ENCODE data around the gene TNIK.
A peak's percentile ranks its signal among the peaks of the same experiment; 100 is the strongest.

The TNIK gene

GRCh38 chr3:171459942-171460724 is at the start of gene TNIK:
Gene TNIK (minus strand): TSS chr3:171460405. CDS start chr3:171460063, 342 bp downstream.
- peak; percentile 89 to 94 (median 91) for DNase-seq

GRCh38 chr3:171508676-171509075 is 48.5 kb upstream of the TNIK start:
- DNase-seq, result no peak

- no peak for DNase-seq
These were observed 48.0 kb upstream of the TNIK start for GRCh38 chr3:171508206-171508605.

GRCh38 chr3:171506743-171507319 is 46.6 kb upstream of the TNIK start:
- DNase-seq, result no peak

GRCh38 chr3:171505822-171506333 is 45.7 kb upstream of the TNIK start:
- no peak for DNase-seq

- DNase-seq, result no peak
These were observed 44.2 kb upstream of the TNIK start for GRCh38 chr3:171504376-171504775.

GRCh38 chr3:171503817-171504216 is 43.6 kb upstream of the TNIK start:
- no peak for DNase-seq

GRCh38 chr3:171498921-171499320 is 38.7 kb upstream of the TNIK start:
- DNase-seq, result peak in 1 of 3 experiments; percentile 17

GRCh38 chr3:171497468-171497867 is 37.3 kb upstream of the TNIK start:
- peak in 1 of 3 experiments; percentile 10 for DNase-seq

GRCh38 chr3:171495413-171495812 is 35.2 kb upstream of the TNIK start:
- DNase-seq, result peak in 1 of 3 experiments; percentile 2

GRCh38 chr3:171494457-171495109 is 34.4 kb upstream of the TNIK start:
- DNase-seq, result no peak

- DNase-seq, result no peak
These were observed 31.2 kb upstream of the TNIK start for GRCh38 chr3:171491361-171491760.

- DNase-seq, result no peak
These were observed 30.7 kb upstream of the TNIK start for GRCh38 chr3:171490901-171491300.

GRCh38 chr3:171489348-171489747 is 29.1 kb upstream of the TNIK start:
- no peak for DNase-seq

- DNase-seq, result no peak
These were observed 28.3 kb upstream of the TNIK start for GRCh38 chr3:171488479-171488878.

- DNase-seq, result no peak
These were observed 27.2 kb upstream of the TNIK start for GRCh38 chr3:171487382-171487781.

GRCh38 chr3:171485338-171485737 is 25.1 kb upstream of the TNIK start:
- DNase-seq, result no peak

- no peak for DNase-seq
These were observed 20.8 kb upstream of the TNIK start for GRCh38 chr3:171481011-171481410.

- no peak for DNase-seq
These were observed 20.3 kb upstream of the TNIK start for GRCh38 chr3:171480526-171480925.

- no peak for DNase-seq
These were observed 16.4 kb upstream of the TNIK start for GRCh38 chr3:171476532-171477102.

GRCh38 chr3:171472552-171472951 is 12.3 kb upstream of the TNIK start:
- DNase-seq, result no peak

- no peak for DNase-seq
These were observed 10.6 kb upstream of the TNIK start for GRCh38 chr3:171470714-171471227.

GRCh38 chr3:171469376-171469775 is 9.2 kb upstream of the TNIK start:
- no peak for DNase-seq
